Measurements from ENCODE around the gene FAM168A.

DNA sequence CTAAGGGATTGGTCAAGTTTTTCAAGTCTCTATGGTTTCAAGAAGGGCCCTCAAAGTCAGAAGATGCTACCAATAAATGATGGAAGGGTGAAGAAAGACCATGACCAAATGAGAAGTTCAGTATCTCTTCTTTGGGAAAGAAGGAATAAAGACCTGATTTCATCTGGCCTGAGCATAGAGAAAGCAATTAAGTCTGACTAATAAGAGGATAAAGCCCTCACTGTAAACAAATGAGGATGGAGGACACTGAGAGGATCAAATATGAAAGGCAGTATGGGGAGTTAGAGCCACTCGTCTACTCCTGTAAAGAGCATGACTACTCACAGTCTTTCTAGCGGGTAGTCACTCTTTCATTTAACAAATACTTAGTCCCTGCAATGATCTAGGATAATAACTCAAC is 44.6 kb downstream of the FAM168A start:
- TF ChIP-seq, protein P1, sequence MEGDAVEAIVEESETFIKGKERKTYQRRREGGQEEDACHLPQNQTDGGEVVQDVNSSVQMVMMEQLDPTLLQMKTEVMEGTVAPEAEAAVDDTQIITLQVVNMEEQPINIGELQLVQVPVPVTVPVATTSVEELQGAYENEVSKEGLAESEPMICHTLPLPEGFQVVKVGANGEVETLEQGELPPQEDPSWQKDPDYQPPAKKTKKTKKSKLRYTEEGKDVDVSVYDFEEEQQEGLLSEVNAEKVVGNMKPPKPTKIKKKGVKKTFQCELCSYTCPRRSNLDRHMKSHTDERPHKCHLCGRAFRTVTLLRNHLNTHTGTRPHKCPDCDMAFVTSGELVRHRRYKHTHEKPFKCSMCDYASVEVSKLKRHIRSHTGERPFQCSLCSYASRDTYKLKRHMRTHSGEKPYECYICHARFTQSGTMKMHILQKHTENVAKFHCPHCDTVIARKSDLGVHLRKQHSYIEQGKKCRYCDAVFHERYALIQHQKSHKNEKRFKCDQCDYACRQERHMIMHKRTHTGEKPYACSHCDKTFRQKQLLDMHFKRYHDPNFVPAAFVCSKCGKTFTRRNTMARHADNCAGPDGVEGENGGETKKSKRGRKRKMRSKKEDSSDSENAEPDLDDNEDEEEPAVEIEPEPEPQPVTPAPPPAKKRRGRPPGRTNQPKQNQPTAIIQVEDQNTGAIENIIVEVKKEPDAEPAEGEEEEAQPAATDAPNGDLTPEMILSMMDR (IDR thresholded peaks at IDR 0.05; ENCODE audit: poor library complexity): no peak
- TF ChIP-seq EZH2phosphoT487 (IDR thresholded peaks at IDR 0.05; ENCODE audit: low read depth, severe bottlenecking, unreplicated experiment) (no peak), EZH2 (IDR thresholded peaks at IDR 0.05; ENCODE audit: borderline replicate concordance) (no peak)
